Retinal pigment epithelial cell (primary cell): ENCODE measurements around the gene ARNT2.

ENCODE experiments used
- DNase-seq: peaks from one replicate; pipeline ENCODE4 v3.0.0-alpha.2; 2010; ENCODE audit warnings: low read depth
- H3K4me3 ChIP-seq: 2 replicates; pipeline ENCODE4 v1.5.1; 2011; ENCODE audit warnings: mild to moderate bottlenecking, low read length, control low read depth, moderate library complexity
- CTCF ChIP-seq: conservative IDR thresholded peaks from 2 replicates; pipeline ENCODE4 v1.5.1; 2011; ENCODE audit warnings: low read depth, low read length, control low read depth, inconsistent platforms

The ARNT2 gene

GRCh38 chr15:80432345-80432702 is 28.1 kb downstream of the ARNT2 start:
- no peak for DNase-seq
- TF ChIP-seq CTCF = no peak
- no peak overlapping the region for H3K4me3 ChIP-seq

- H3K4me3 ChIP-seq = no peak overlapping the region
- no peak for TF ChIP-seq CTCF
- peak; percentile 19 for DNase-seq
These were observed 29.7 kb downstream of the ARNT2 start for GRCh38 chr15:80433836-80434235.

- H3K4me3 ChIP-seq = no peak overlapping the region
- TF ChIP-seq CTCF = no peak
- DNase-seq = peak; percentile 8
These were observed 30.9 kb downstream of the ARNT2 start for GRCh38 chr15:80434926-80435720.

GRCh38 chr15:80436511-80437307 is 32.5 kb downstream of the ARNT2 start:
- H3K4me3 ChIP-seq = no peak overlapping the region
- TF ChIP-seq CTCF = no peak
- no peak for DNase-seq

GRCh38 chr15:80437334-80437891 is 33.2 kb downstream of the ARNT2 start:
- DNase-seq = no peak
- no peak overlapping the region for H3K4me3 ChIP-seq
- no peak for TF ChIP-seq CTCF

- no peak for TF ChIP-seq CTCF
- no peak for DNase-seq
- no peak overlapping the region for H3K4me3 ChIP-seq
These were observed 35.0 kb downstream of the ARNT2 start for GRCh38 chr15:80439140-80439539.
